Measurements from ENCODE around the gene CDC40.
"Not testable (repeated sequence)": the region's sequence is repeated elsewhere in the genome, so short reads cannot be mapped to it uniquely, and the experiment has no call there.

The CDC40 gene

DNA sequence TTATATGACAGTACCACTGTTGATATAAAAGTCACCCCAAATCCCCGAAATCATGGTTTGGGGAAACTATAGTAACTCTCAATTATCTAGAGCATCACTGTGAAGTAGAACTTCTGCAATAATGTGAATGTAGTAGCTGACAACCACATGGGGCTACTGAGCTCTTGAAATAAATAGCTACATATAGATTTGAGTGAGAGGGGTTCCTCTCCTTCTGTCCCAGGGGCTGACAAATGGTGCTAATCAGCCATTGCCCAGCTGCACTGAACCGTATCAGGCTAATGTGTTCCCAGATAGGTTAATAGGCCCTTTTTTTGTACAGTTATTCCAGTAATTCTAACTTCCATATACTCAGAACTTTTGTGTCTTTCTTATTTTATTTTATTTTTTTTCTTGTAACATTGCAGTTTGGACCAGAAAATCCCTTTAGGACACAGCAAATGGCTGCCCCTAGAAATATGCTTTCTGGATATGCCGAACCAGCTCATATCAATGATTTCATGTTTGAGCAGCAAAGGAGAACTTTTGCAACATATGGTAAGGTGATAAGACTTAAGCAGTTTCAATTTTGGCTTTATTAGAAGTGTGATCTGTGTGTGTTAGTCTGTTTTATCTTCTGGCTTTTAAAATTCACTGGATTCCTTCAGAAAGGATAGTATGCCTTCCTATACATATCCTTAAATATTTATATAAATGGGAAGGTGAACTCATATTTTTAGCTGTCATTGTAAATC lies 21.1 kb downstream of the CDC40 start:
- DNase-seq (ENCODE audit: low spot score), result no peak

DNA sequence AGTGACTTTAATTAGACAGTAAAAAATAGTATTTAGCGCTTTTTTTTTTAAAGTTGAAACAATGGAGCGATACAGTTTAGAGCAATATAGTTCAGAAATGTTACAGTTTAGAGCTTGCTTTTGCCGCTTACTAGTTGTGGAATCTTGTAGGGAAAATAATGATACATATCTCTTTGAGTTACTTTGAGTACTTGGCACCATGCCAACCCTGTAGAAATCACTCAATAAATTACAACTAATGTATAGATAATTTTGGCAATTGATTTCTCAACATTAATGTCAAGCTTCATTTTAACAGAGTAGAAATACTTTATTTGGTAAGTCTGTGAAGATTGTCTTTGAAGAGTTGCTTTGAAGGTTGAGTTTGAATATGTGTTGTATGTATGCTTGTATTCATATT lies 27.4 kb downstream of the CDC40 start:
- DNase-seq (ENCODE audit: low spot score), result no peak

DNA sequence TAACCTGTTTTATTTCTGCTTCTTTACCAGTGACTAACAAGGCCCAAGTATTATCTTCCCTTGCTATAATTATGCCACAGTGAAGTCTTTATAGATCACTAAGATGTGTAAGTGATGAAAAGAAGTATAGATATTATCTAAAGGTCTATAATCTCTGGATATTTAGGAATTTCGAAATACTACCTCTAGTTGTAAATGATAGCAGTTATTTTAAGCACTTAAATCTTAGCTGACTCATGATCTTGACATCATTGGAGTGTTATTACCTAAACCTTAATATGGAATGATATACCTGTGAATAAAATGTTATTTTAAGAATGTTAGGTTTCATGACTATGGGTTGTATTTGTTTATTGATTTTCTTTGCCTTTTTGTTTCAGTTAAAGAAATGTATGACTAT lies 31.5 kb downstream of the CDC40 start:
- DNase-seq (ENCODE audit: low spot score), result no peak

DNA sequence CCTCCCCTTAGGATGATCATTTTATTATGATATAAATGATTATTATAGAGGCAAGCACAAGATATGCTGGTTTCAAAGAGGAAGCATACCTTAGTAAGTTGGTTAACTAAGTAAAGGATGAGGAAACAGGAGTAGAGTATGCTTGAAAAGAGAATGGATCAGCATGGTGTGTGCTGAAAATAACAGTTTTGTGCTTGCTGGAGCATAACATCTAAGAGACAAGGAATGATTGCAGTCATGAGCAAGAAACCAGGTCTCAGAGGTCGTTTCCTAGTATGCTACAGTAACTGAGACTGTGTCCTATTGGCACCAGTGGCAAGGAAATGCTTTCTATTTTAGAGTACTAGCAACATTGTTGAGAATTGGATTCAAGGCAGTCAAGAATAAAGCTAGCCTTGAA lies 34.1 kb downstream of the CDC40 start:
- no peak for DNase-seq (ENCODE audit: low spot score)

DNA sequence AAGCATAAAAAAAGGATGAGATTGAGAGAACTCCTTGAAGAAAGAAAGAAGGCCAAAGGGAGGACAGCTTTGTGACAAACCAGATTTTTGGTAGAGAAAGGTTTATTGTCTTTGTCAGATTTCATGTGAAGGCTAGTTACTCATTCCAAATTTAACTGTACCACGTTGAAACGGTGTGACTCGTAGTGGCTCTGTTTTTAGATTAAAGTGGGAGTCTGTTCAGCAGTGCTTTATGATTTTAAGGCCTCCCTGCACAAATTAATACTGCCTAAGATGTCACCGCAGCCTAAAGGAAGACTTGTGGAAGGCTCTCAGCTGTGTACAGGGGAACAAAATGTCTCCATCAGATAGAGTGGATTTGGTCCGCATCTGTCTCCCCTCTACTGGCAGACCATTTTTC lies 35.9 kb downstream of the CDC40 start:
- DNase-seq (ENCODE audit: low spot score), result no peak

DNA sequence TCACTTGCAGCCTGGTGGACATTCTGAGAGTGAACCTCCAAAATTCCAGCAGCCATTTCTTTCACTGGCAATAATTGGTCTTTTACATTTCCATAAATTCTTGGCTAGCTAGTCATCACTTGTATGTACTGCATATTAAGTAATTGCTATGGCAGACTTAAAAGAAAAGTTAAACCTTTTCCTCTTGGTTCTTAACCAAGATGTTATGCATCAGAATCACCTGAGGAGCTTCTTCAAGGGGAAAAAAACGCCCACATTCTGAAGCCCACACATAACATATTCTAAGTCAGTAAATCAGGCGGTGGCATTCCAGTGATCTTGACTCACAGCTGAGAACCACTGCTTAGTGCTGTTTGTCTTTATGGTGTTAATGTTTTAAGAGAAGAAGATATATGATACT lies 37.0 kb downstream of the CDC40 start:
- DNase-seq (ENCODE audit: low spot score), result no peak

DNA sequence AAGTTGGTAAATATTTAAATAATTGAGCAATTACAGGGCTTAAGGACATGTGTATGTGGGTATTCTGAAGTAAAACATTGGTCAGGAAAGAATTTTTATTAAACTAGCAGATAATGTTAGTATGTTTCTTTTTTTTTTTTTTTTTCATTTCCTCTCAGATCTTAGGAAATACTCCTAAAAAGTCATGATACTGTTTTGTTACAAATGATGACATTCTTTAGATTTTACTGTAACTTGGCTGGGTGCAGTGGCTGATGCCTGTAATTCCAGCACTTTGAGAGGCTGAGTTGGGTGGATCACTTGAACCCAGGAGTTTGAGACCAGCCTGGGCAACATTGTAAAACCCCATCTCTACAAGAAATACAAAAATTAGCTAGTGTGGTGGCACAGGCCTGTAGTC lies 41.5 kb downstream of the CDC40 start:
- DNase-seq (ENCODE audit: low spot score), result no peak

DNA sequence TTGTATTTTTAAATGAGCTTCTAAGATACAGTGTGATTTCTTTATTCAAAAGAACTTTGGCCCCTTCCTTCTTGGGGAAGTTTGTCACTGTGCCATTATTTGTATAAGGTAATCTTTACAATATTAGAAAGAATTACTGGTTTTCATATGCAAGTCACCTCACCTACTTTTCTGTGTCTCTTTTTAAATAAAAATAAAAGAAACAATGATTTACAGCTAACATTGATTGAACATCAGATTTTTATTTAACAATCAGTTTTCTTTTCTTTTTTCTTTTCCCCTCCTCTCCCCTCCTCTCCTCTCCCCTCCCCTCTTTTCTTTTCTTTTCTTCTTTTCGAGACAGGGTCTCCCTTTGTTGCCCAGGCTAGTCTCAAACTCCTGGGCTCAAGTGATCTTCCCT lies 46.0 kb downstream of the CDC40 start:
- no peak for DNase-seq (ENCODE audit: low spot score)

DNA sequence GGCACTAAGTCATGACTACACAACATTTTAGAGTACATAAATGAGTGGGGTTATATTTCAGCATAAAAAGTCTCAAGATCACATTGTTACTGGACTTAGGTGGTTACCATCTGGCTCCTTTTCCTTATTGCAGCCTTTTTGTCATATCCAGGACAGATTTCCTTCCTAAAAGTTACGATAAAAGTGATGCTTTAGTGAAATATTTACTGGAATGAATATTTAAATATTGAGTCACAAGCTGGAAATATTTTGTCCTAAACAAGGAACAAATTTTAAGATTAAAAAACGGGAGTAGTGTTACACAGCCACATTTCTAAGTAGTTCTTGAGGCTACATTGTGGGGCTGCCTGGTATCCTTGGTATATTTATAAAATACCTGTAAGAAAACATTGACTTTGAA lies 52.2 kb downstream of the CDC40 start:
- peak; percentile 29 for DNase-seq (ENCODE audit: low spot score)

DNA sequence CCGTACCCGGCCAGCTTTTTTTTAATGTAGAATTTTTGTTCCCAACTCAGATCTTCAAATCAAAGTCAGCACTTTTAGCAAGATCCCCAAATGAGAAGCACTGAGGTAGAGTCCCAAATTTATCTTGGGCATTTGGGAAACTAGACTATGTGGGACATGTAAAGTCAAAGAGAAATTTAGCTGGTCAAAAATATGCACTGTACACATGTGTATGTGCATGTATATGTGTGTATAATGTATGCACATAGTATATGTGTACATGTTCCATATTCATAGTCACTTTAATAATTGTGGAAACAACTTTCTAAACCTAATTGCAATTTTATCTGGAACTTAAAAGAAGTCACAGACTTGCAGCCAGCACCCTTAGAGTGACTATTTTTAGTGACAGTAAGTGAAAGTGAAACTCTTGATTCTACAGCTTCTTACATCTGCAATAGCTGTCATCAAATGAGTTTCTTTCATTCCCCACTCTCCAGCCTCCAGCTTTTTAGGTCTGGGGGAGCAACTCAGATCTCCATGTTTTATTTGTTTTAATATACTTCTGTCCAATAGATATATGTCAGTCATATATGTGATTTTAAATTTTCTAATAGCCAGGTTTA lies 53.6 kb downstream of the CDC40 start:
- DNase-seq (ENCODE audit: low spot score), result peak; percentile 25

DNA sequence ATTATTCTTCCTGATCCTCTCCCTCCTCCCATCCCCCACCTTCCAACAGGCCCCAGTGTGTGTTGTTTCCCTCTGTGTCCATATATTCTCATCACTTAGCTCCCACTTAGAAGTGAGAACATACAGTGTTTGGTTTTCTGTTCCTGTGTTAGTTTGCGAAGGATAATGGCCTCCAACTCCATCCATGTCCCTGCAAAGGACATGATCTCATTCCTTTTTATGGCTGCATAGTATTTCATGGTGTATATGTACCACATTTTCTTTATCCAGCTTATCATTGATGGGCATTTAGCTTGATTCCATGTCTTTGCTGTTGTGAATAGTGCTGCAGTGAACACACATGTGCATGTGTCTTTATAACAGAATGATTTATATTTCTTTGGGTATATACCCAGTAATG lies 55.8 kb downstream of the CDC40 start:
- not testable (repeated sequence) for DNase-seq (ENCODE audit: low spot score)

DNA sequence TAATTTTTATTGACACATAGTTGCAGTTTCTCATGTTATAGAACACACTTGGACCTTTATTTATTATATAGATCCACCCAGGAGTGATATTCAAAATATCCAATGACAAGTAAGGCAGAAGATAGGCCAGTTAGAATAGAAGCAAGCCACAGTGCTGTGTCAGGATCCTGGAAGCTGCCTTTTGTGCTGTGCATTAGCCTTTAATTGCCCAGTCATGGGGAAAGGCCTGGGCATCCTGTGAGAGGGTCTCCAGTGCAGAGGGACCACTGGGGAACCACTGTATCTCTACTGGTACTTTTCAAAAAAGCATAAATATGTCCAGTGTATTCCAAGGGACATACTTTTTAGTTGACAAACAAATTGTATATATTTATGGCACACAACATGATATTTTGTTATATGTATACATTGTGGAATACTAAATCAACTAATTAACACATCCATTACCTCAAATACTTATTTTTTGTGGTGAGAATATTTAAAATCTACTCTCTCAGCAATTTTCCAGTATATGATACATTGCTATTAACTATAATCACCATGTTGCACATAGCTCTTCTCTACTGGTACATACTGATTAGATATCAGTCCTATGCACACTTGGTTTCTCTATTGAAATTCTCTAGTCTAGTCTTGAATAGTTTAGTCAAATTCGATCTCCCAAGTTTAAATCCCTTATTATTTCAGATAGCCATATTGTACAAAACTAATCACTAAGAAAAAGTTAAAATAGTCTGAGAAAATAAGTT lies 59.5 kb downstream of the CDC40 start:
- DNase-seq (ENCODE audit: low spot score), result no peak

DNA sequence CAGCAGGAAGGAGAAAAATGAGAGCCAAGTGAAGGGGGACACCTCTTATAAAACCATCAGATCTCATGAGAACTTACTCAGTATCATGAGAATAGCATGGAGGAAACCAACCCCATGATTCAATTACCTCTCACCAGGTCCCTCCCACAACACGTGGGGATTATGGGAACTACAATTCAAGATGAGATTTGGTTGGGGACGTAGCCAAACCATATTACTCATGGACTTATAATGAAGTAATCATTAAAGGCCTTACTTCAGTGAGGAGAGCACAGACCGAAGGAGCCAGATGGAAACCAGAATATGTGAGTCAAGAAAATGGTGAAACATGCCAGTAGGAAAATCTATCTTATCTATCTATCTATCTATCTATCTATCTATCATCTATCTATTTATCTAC lies 64.4 kb downstream of the CDC40 start:
- not testable (repeated sequence) for DNase-seq (ENCODE audit: low spot score)

DNA sequence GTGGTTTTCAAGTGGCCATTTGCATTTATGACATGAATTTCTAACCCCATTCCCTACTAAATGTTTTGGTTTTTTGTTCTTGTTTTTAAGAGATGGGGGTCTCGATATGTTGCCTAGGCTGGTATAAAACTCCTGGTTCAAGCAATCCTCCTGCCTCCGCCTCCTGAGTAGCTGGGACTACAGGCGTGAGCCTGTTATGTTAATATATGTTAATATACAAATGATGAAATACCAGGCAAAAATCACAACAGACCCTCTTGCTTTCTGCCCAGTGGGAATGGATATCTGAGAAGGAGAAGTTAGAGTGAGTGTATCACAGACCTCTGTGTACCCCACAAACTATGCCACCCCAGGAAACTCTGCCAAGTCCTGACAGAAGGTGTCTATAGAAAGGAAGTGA lies 66.2 kb downstream of the CDC40 start:
- no peak for DNase-seq (ENCODE audit: low spot score)

DNA sequence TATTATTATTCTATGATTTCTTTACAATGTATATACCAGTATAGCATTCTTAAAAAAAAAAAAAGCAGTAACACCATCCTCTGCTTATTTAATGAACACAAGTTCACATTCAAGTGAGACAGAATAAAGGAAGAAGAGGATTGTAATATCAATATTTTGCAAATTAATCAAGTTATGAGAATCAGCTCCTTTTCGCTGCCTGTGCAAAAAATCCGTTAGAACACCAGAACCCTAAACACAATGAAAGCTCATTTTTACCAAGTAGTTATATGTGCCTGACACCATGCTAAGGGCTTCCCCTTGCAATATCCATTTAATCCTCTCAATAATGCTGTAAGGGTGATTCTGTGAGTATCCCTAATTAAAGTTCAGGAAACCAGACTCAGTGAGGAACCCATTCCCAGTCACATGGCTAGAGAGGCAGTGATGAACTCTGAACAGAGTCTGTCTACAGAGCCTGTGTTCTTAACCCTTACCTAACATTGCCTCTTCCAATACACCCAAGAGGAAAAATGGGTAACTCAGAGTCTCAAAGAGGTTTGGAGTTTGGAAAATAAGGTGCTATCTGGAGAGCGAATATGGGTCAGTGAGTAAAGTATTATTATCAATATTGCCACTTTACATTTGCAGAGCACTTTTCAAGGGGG lies 66.8 kb downstream of the CDC40 start:
- no peak for DNase-seq (ENCODE audit: low spot score)

DNA sequence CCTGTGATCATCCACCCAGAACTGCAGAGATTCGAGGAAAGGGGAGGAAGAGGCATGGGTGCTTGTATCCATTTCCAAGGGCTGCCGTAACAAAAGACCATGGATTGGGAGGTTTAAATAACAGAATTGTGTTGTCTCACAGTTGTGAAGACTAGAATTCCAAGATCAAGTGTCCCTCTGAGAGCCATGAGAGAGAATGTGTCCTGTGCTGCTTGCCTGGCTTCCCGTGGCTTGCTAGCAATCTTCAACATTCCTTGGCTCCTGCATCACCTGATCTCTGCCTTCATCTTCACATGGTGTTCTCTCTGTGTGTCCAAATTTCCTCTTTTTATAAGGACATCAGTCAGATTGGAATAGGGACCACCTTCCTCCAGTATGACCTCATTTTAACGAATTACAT lies 69.8 kb downstream of the CDC40 start:
- DNase-seq (ENCODE audit: low spot score), result no peak

DNA sequence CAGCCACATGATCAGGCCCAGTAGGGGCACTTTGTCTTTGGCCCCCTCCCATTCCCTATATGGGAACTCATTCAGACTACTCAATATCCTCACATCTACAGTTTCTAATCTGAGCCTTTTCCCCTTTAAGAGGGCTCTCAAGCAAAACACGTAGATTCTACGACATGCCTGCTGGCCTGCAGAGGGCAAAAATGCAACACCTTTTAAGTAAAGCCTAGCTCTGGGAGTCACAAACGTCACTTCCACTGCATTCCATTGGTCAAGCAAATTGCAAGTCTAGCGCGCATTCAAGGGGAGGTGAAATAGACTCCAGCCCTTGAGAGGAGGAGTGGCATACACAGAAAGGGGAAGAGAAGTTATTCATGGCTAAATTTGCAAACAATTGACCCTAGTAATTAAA lies 70.6 kb downstream of the CDC40 start:
- DNase-seq (ENCODE audit: low spot score), result no peak

DNA sequence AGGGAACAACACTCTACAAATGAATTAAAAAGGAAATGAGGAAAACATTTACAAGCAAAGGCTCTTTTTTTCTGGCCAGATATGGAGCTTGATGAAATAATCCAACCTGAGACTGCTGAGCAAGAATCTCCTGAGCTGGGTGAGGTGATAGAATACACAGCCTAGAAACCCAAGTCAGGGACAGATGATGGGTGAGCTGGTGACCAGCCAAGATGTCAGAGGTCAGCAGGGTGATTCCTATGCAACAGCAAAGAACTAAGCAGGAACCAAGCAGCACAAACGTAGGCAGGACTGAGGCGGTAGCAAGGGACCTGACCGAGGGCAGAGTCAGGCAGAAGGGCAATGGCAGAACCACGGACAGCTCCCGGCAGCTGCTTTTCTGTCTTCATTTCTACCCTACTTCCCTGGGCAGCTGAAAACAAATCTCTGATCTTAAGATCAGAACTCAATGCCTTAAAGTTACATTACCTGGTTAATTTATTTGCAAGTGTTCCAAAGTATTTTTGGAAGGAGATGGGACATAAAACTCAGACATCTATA lies 75.1 kb downstream of the CDC40 start:
- DNase-seq (ENCODE audit: low spot score), result peak; percentile 60

DNA sequence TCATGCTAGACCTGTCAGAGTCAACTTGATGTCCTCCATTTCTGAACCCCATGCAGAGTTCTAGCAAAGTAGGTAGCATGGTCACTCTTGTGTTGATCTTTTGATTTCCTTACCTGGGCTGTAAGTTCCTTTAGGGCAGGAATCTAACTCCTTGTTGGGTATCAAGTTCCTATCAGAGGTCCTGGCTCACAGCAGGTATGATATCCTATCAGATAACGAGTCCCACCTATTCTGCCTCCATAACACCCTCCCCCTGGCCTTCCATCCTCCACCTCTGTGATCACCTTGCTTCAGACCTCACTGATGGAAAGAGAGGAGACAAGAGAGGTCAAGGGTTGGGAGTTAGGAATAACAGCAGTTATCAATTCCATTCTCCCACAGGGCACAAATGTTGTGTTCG lies 76.1 kb downstream of the CDC40 start:
- no peak for DNase-seq (ENCODE audit: low spot score)

DNA sequence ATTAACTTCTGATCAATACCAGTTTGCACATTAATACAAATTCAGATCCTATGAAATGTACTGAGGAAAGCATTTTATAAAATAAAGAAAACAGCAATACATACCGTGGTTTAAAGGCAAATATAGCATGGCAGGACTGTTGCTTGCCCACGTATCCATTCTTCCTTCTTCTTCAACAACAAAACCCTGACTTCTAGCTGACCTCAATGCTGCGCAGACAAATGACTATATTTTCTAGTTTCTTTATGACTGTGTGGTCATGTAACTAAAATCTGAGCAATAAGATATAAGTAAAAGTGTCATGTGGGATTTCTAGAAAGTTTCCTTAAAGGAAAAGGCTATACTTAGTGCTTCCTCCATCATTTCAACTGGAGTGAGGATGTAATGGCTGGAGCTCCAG lies 85.0 kb downstream of the CDC40 start:
- no peak for DNase-seq (ENCODE audit: low spot score)

DNA sequence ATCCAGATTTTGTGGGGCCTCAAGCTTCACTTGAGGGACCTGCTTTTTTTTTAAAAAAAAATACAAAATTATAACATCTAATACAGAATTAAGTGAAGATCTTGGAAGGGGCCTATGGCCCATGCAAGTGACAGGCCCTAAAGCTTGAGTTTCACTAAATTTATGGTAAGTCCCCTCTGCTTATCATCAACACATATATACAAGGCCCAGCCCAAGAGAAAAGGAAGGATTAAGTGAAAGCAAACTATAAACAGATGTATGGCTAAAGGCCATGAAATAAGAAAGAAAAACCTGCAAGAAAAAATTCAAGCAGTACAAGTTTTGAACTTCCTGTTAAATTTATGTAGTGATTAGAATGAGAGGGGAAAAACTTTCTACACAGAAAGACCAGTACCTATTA lies 86.8 kb downstream of the CDC40 start:
- no peak for DNase-seq (ENCODE audit: low spot score)

DNA sequence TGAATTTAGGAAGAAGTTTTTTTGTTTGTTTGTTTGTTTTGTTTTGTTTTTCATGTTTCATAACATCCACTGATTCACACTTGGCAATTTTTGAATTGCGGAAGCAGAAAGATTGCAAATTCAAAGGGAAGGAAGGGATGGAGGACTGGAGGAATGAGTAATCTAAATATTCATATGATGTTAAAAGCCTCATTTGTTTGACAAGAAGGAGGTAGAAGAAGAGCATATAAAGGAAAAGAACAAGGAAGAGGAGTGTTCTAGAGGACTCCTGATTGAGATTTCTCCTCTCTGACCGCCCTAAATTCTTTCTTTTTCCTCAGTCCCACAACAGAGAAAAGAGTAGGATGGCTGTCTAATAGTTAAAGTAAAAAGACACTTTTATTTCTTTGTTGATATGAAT lies 89.4 kb downstream of the CDC40 start:
- DNase-seq (ENCODE audit: low spot score), result no peak

DNA sequence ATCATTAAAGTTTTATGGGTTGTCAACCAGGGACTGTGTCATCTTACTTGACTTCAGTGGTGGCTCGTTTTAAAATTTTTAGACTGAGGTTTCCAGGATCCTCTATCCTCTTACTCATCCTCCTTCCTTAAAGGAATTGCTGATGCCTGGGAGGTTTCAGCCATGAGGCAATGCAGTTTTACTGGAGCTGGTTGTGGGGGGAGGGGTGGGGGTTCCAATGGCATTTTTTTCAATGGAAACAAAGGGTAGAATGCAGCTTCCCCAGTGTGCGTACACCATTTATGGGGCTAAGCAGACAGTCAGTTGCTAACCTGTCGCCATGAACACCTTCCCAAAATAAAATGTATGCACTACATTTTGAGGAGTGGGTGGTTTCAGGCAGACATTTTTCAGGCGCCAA lies 89.9 kb downstream of the CDC40 start:
- DNase-seq (ENCODE audit: low spot score), result no peak

All from AG08396 (cell line).